ENCODE measurements around the gene CPNE8.

The CPNE8 gene

GRCh38 chr12:38905480-38906351 is at the start of gene CPNE8:
Gene CPNE8, minus strand, starts transcription at chr12:38905591. Its CDS starts 57 bp downstream, at chr12:38905534.
- H3K4me1 ChIP-seq (ENCODE audit: control insufficient read depth in 5 of 5, insufficient read depth in 5 of 5, low read length in 5 of 5): peaks cover 5 to 32% (median 29%) of the 10 kb centered on the region in 5 donors
- H3K36me3 ChIP-seq (ENCODE audit: control insufficient read depth in 5 of 5, insufficient read depth in 5 of 5, low read length in 5 of 5): no peaks in the 10 kb centered on the region
- H3K27ac ChIP-seq (ENCODE audit: low read depth, low read length): peak within 1 kb of the TSS; percentile 99
- H3K9me3 ChIP-seq (ENCODE audit: control insufficient read depth in 5 of 5, low read length in 5 of 5): no peaks in the 10 kb centered on the region
- peak within 1 kb of the TSS; percentile 82 to 94 (median 91) for H3K4me3 ChIP-seq (ENCODE audit: low read depth in 1 of 5, low read length in 5 of 5)
- peak within 1 kb of the TSS; percentile 81 to 98 (median 86) for H3K9ac ChIP-seq (ENCODE audit: low read length in 5 of 5)
- no peaks in the 10 kb centered on the region for H3K27me3 ChIP-seq (ENCODE audit: control insufficient read depth in 5 of 5, insufficient read depth in 4 of 5, low read length in 5 of 5)

GRCh38 chr12:38954238-38954873 is 49.0 kb upstream of the CPNE8 start:
- no peak overlapping the region for H3K27ac ChIP-seq (ENCODE audit: low read depth, low read length)
- H3K9me3 ChIP-seq (ENCODE audit: control insufficient read depth in 5 of 5, low read length in 5 of 5): no peaks in the 10 kb centered on the region
- no peaks in the 10 kb centered on the region for H3K36me3 ChIP-seq (ENCODE audit: control insufficient read depth in 5 of 5, insufficient read depth in 5 of 5, low read length in 5 of 5)
- no peaks in the 10 kb centered on the region for H3K4me1 ChIP-seq (ENCODE audit: control insufficient read depth in 5 of 5, insufficient read depth in 5 of 5, low read length in 5 of 5)
- no peak overlapping the region for H3K4me3 ChIP-seq (ENCODE audit: low read depth in 1 of 5, low read length in 5 of 5)
- H3K9ac ChIP-seq (ENCODE audit: low read length in 5 of 5): no peak overlapping the region
- no peaks in the 10 kb centered on the region for H3K27me3 ChIP-seq (ENCODE audit: control insufficient read depth in 5 of 5, insufficient read depth in 4 of 5, low read length in 5 of 5)

GRCh38 chr12:38949363-38949762 is 44.0 kb upstream of the CPNE8 start:
- H3K4me3 ChIP-seq (ENCODE audit: low read depth in 1 of 5, low read length in 5 of 5): no peak overlapping the region

GRCh38 chr12:38934686-38935085 is 29.3 kb upstream of the CPNE8 start:
- H3K27me3 ChIP-seq (ENCODE audit: control insufficient read depth in 5 of 5, insufficient read depth in 4 of 5, low read length in 5 of 5): no peaks in the 10 kb centered on the region
- H3K27ac ChIP-seq (ENCODE audit: low read depth, low read length): no peak overlapping the region
- no peak overlapping the region for H3K9ac ChIP-seq (ENCODE audit: low read length in 5 of 5)
- no peaks in the 10 kb centered on the region for H3K36me3 ChIP-seq (ENCODE audit: control insufficient read depth in 5 of 5, insufficient read depth in 5 of 5, low read length in 5 of 5)
- H3K4me3 ChIP-seq (ENCODE audit: low read depth in 1 of 5, low read length in 5 of 5): no peak overlapping the region
- peaks cover 0 to 5% (median 0%) of the 10 kb centered on the region in 5 donors for H3K9me3 ChIP-seq (ENCODE audit: control insufficient read depth in 5 of 5, low read length in 5 of 5)
- no peaks in the 10 kb centered on the region for H3K4me1 ChIP-seq (ENCODE audit: control insufficient read depth in 5 of 5, insufficient read depth in 5 of 5, low read length in 5 of 5)

More at GRCh38 chr12:38949363-38949762, 44.0 kb upstream of the CPNE8 start:
- no peak overlapping the region for H3K9ac ChIP-seq (ENCODE audit: low read length in 5 of 5)
- no peaks in the 10 kb centered on the region for H3K9me3 ChIP-seq (ENCODE audit: control insufficient read depth in 5 of 5, low read length in 5 of 5)
- no peaks in the 10 kb centered on the region for H3K4me1 ChIP-seq (ENCODE audit: control insufficient read depth in 5 of 5, insufficient read depth in 5 of 5, low read length in 5 of 5)
- H3K36me3 ChIP-seq (ENCODE audit: control insufficient read depth in 5 of 5, insufficient read depth in 5 of 5, low read length in 5 of 5): no peaks in the 10 kb centered on the region
- H3K27me3 ChIP-seq (ENCODE audit: control insufficient read depth in 5 of 5, insufficient read depth in 4 of 5, low read length in 5 of 5): no peaks in the 10 kb centered on the region
- H3K27ac ChIP-seq (ENCODE audit: low read depth, low read length): no peak overlapping the region

- Histone ChIP-seq H3K4me3 (ENCODE audit: low read depth in 1 of 5, low read length in 5 of 5) (no peak overlapping the region), H3K27ac (ENCODE audit: low read depth, low read length) (no peak overlapping the region), H3K4me1 (ENCODE audit: control insufficient read depth in 5 of 5, insufficient read depth in 5 of 5, low read length in 5 of 5) (no peaks in the 10 kb centered on the region), H3K36me3 (ENCODE audit: control insufficient read depth in 5 of 5, insufficient read depth in 5 of 5, low read length in 5 of 5) (no peaks in the 10 kb centered on the region), H3K27me3 (ENCODE audit: control insufficient read depth in 5 of 5, insufficient read depth in 4 of 5, low read length in 5 of 5) (no peaks in the 10 kb centered on the region), H3K9ac (ENCODE audit: low read length in 5 of 5) (no peak overlapping the region), H3K9me3 (ENCODE audit: control insufficient read depth in 5 of 5, low read length in 5 of 5) (peaks cover 0 to 5% (median 0%) of the 10 kb centered on the region in 5 donors)
These were observed 28.7 kb upstream of the CPNE8 start for GRCh38 chr12:38934078-38934584.

- no peaks in the 10 kb centered on the region for H3K27me3 ChIP-seq (ENCODE audit: control insufficient read depth in 5 of 5, insufficient read depth in 4 of 5, low read length in 5 of 5)
- H3K4me1 ChIP-seq (ENCODE audit: control insufficient read depth in 5 of 5, insufficient read depth in 5 of 5, low read length in 5 of 5): no peaks in the 10 kb centered on the region
- H3K9me3 ChIP-seq (ENCODE audit: control insufficient read depth in 5 of 5, low read length in 5 of 5): no peaks in the 10 kb centered on the region
- no peak overlapping the region for H3K27ac ChIP-seq (ENCODE audit: low read depth, low read length)
- H3K36me3 ChIP-seq (ENCODE audit: control insufficient read depth in 5 of 5, insufficient read depth in 5 of 5, low read length in 5 of 5): no peaks in the 10 kb centered on the region
- no peak overlapping the region for H3K9ac ChIP-seq (ENCODE audit: low read length in 5 of 5)
- no peak overlapping the region for H3K4me3 ChIP-seq (ENCODE audit: low read depth in 1 of 5, low read length in 5 of 5)
These were observed 26.9 kb upstream of the CPNE8 start for GRCh38 chr12:38932320-38932719.

GRCh38 chr12:38931461-38931860 is 26.1 kb upstream of the CPNE8 start:
- H3K4me3 ChIP-seq (ENCODE audit: low read depth in 1 of 5, low read length in 5 of 5): no peak overlapping the region
- no peaks in the 10 kb centered on the region for H3K4me1 ChIP-seq (ENCODE audit: control insufficient read depth in 5 of 5, insufficient read depth in 5 of 5, low read length in 5 of 5)
- H3K27me3 ChIP-seq (ENCODE audit: control insufficient read depth in 5 of 5, insufficient read depth in 4 of 5, low read length in 5 of 5): no peaks in the 10 kb centered on the region
- no peak overlapping the region for H3K27ac ChIP-seq (ENCODE audit: low read depth, low read length)
- H3K36me3 ChIP-seq (ENCODE audit: control insufficient read depth in 5 of 5, insufficient read depth in 5 of 5, low read length in 5 of 5): no peaks in the 10 kb centered on the region
- no peaks in the 10 kb centered on the region for H3K9me3 ChIP-seq (ENCODE audit: control insufficient read depth in 5 of 5, low read length in 5 of 5)
- H3K9ac ChIP-seq (ENCODE audit: low read length in 5 of 5): no peak overlapping the region

GRCh38 chr12:38930990-38931389 is 25.6 kb upstream of the CPNE8 start:
- H3K27me3 ChIP-seq (ENCODE audit: control insufficient read depth in 5 of 5, insufficient read depth in 4 of 5, low read length in 5 of 5): no peaks in the 10 kb centered on the region
- no peaks in the 10 kb centered on the region for H3K36me3 ChIP-seq (ENCODE audit: control insufficient read depth in 5 of 5, insufficient read depth in 5 of 5, low read length in 5 of 5)
- no peaks in the 10 kb centered on the region for H3K4me1 ChIP-seq (ENCODE audit: control insufficient read depth in 5 of 5, insufficient read depth in 5 of 5, low read length in 5 of 5)
- no peaks in the 10 kb centered on the region for H3K9me3 ChIP-seq (ENCODE audit: control insufficient read depth in 5 of 5, low read length in 5 of 5)
- H3K27ac ChIP-seq (ENCODE audit: low read depth, low read length): no peak overlapping the region
- H3K4me3 ChIP-seq (ENCODE audit: low read depth in 1 of 5, low read length in 5 of 5): no peak overlapping the region
- no peak overlapping the region for H3K9ac ChIP-seq (ENCODE audit: low read length in 5 of 5)

GRCh38 chr12:38926501-38926900 is 21.1 kb upstream of the CPNE8 start:
- H3K9me3 ChIP-seq (ENCODE audit: control insufficient read depth in 5 of 5, low read length in 5 of 5): no peaks in the 10 kb centered on the region
- H3K4me3 ChIP-seq (ENCODE audit: low read depth in 1 of 5, low read length in 5 of 5): no peak overlapping the region
- no peaks in the 10 kb centered on the region for H3K4me1 ChIP-seq (ENCODE audit: control insufficient read depth in 5 of 5, insufficient read depth in 5 of 5, low read length in 5 of 5)
- H3K27me3 ChIP-seq (ENCODE audit: control insufficient read depth in 5 of 5, insufficient read depth in 4 of 5, low read length in 5 of 5): no peaks in the 10 kb centered on the region
- H3K9ac ChIP-seq (ENCODE audit: low read length in 5 of 5): no peak overlapping the region
- H3K27ac ChIP-seq (ENCODE audit: low read depth, low read length): no peak overlapping the region
- H3K36me3 ChIP-seq (ENCODE audit: control insufficient read depth in 5 of 5, insufficient read depth in 5 of 5, low read length in 5 of 5): no peaks in the 10 kb centered on the region

- no peaks in the 10 kb centered on the region for H3K36me3 ChIP-seq (ENCODE audit: control insufficient read depth in 5 of 5, insufficient read depth in 5 of 5, low read length in 5 of 5)
- no peak overlapping the region for H3K9ac ChIP-seq (ENCODE audit: low read length in 5 of 5)
- no peaks in the 10 kb centered on the region for H3K27me3 ChIP-seq (ENCODE audit: control insufficient read depth in 5 of 5, insufficient read depth in 4 of 5, low read length in 5 of 5)
These were observed 15.8 kb upstream of the CPNE8 start for GRCh38 chr12:38921025-38921677.

More at GRCh38 chr12:38921025-38921677, 15.8 kb upstream of the CPNE8 start:
- Histone ChIP-seq H3K9me3 (ENCODE audit: control insufficient read depth in 5 of 5, low read length in 5 of 5) (no peaks in the 10 kb centered on the region), H3K27ac (ENCODE audit: low read depth, low read length) (no peak overlapping the region), H3K4me1 (ENCODE audit: control insufficient read depth in 5 of 5, insufficient read depth in 5 of 5, low read length in 5 of 5) (no peaks in the 10 kb centered on the region), H3K4me3 (ENCODE audit: low read depth in 1 of 5, low read length in 5 of 5) (no peak overlapping the region)

Data from subcutaneous abdominal adipose tissue (tissue), 5 donors.